GM23248 (cell line): ENCODE results near the gene HYDIN. TPM values are rescaled to one million over a fixed set of nuclear protein-coding genes. Genes with fewer than 3 reads are reported as not detected.

Experiments
- DNase-seq: peaks from one replicate; pipeline ENCODE4 v3.0.0-alpha.2; 2015
- H2AFZ ChIP-seq: fragments of 200-600 bp; sonication (generic); 2 replicates; pipeline ENCODE4 v1.6.1; 2016; ENCODE audit warnings: antibody characterized with exemption
- H3F3A ChIP-seq: fragments of 200-600 bp; sonication (generic); 2 replicates; pipeline ENCODE4 v1.6.1; 2016; ENCODE audit warnings: mild to moderate bottlenecking, antibody characterized with exemption, mixed run types; ENCODE audit not compliant: insufficient read depth
- H3K27ac ChIP-seq: fragments of 200-600 bp; sonication (generic); 2 replicates; pipeline ENCODE4 v1.5.1; 2016; ENCODE audit warnings: mild to moderate bottlenecking
- H3K27me3 ChIP-seq: fragments of 200-600 bp; sonication (generic); replicated peaks from 2 replicates; pipeline ENCODE4 v1.6.1; 2016; ENCODE audit warnings: mild to moderate bottlenecking; ENCODE audit not compliant: insufficient read depth
- H3K36me3 ChIP-seq: fragments of 200-600 bp; sonication (generic); 2 replicates; pipeline ENCODE4 v1.6.1; 2016; ENCODE audit warnings: low read depth, mild to moderate bottlenecking
- H3K4me1 ChIP-seq: fragments of 200-600 bp; sonication (generic); 2 replicates; pipeline ENCODE4 v1.6.1; 2016; ENCODE audit warnings: mild to moderate bottlenecking; ENCODE audit not compliant: insufficient read depth
- H3K4me2 ChIP-seq: fragments of 200-600 bp; sonication (generic); one replicate; pipeline ENCODE4 v1.6.1; 2016; ENCODE audit warnings: mild to moderate bottlenecking; ENCODE audit not compliant: unreplicated experiment
- H3K4me3 ChIP-seq: fragments of 200-600 bp; sonication (generic); 2 replicates; pipeline ENCODE4 v1.5.1; 2016; ENCODE audit warnings: mild to moderate bottlenecking
- H3K79me2 ChIP-seq: fragments of 200-600 bp; sonication (generic); 2 replicates; pipeline ENCODE4 v1.6.1; 2016; ENCODE audit warnings: mild to moderate bottlenecking; ENCODE audit not compliant: insufficient read depth
- H3K9ac ChIP-seq: fragments of 200-600 bp; sonication (generic); 2 replicates; pipeline ENCODE4 v1.6.1; 2016; ENCODE audit warnings: mild to moderate bottlenecking
- H3K9me2 ChIP-seq: fragments of 200-600 bp; sonication (generic); 2 replicates; pipeline ENCODE4 v1.6.1; 2016; ENCODE audit warnings: mixed run types, mild to moderate bottlenecking, moderate library complexity; ENCODE audit not compliant: insufficient read depth
- H3K9me3 ChIP-seq: fragments of 200-600 bp; sonication (generic); one replicate; pipeline ENCODE4 v1.6.1; 2017; ENCODE audit warnings: low read depth
- H4K20me1 ChIP-seq: fragments of 200-600 bp; sonication (generic); 2 replicates; pipeline ENCODE4 v1.6.0; 2016; ENCODE audit not compliant: insufficient read depth
- EZH2 ChIP-seq: fragments of 200-600 bp; sonication (generic); IDR thresholded peaks from 2 replicates; pipeline ENCODE4 v1.6.1; 2018; ENCODE audit warnings: antibody characterized with exemption, mild to moderate bottlenecking; ENCODE audit not compliant: insufficient read depth, poor library complexity, severe bottlenecking
- EZH2phosphoT487 ChIP-seq: fragments of 200-600 bp; sonication (generic); IDR thresholded peaks from 2 replicates; pipeline ENCODE4 v1.6.1; 2018; ENCODE audit warnings: antibody characterized with exemption, moderate library complexity, mild to moderate bottlenecking, low read depth; ENCODE audit not compliant: insufficient read depth
- WGBS, 2 experiments: methylation state at CpG; one replicate each; pipeline ENCODE4 v1.1.6; 2015 to 2017; ENCODE audit warnings: low lambda C conversion rate in 2 of 2, low coverage in 1 of 2; ENCODE audit errors: missing lambda C conversion rate in 2 of 2; 5-methylcytosine and 5-hydroxymethylcytosine counted together
- in situ Hi-C: fragments of 300-500 bp; cut with MboI; formaldehyde crosslinking; loops from 2 replicates; pipeline ENCODE4 v1.15.0; 2020
- polyA plus RNA-seq: library from polyadenylated mRNA; unstranded; fragments of >200 nt; fragmentation: Nextera tagmentation; extraction: Ambion mirVana; gene quantifications from 2 replicates; pipeline ENCODE4 v1.2.1, GENCODE V29; 2016
- total RNA-seq: library from RNA; depleted of rRNA; stranded (reverse); fragments of >200 nt; shearing (Covaris generic); gene quantifications from 2 replicates; pipeline ENCODE4 v1.2.3, GENCODE V29; 2014

HYDIN gene
- total and polyA plus RNA-seq, 2 experiments from 2014 or later, result 0.50 to 0.54 TPM

- H3K4me1 ChIP-seq, result no peaks in the 10 kb centered on the region
- no peaks in the 10 kb centered on the region for H3K36me3 ChIP-seq
- H3K27ac ChIP-seq, result no peak overlapping the region
- DNase-seq, result no peak
- H3K9me3 ChIP-seq, result no peaks in the 10 kb centered on the region
- H3K9me2 ChIP-seq, result no peaks in the 10 kb centered on the region
- no peak overlapping the region for H3K4me3 ChIP-seq
- H3K9ac ChIP-seq, result no peak overlapping the region
- H3K4me2 ChIP-seq, result no peak overlapping the region
- TF ChIP-seq EZH2phosphoT487, result no peak
- TF ChIP-seq EZH2, result no peak
- H4K20me1 ChIP-seq, result no peaks in the 10 kb centered on the region
- H3K79me2 ChIP-seq, result no peaks in the 10 kb centered on the region
- 29 to 35% methylated on average over 1 of the region's 1 CpG for WGBS, 2 experiments
- no peaks in the 10 kb centered on the region for H3K27me3 ChIP-seq
- H3F3A ChIP-seq, result no peaks in the 10 kb centered on the region
- in situ Hi-C loops, result no loop called here
- no peak overlapping the region for H2AFZ ChIP-seq
Observed at GRCh38 chr16:71257768-71258167, 27.2 kb upstream of the HYDIN start.

GRCh38 chr16:71255721-71256120 lies 25.2 kb upstream of the HYDIN start:
- Histone ChIP-seq H3K9me2 (no peaks in the 10 kb centered on the region), H3K4me2 (no peak overlapping the region), H4K20me1 (no peaks in the 10 kb centered on the region), H3K27me3 (no peaks in the 10 kb centered on the region), H2AFZ (no peak overlapping the region), H3K9me3 (no peaks in the 10 kb centered on the region), H3F3A (no peaks in the 10 kb centered on the region), H3K79me2 (no peaks in the 10 kb centered on the region), H3K9ac (no peak overlapping the region), H3K36me3 (no peaks in the 10 kb centered on the region), H3K27ac (no peak overlapping the region), H3K4me1 (no peaks in the 10 kb centered on the region), H3K4me3 (no peak overlapping the region)
- in situ Hi-C loops, result no loop called here
- no peak for TF ChIP-seq EZH2
- TF ChIP-seq EZH2phosphoT487, result no peak
- DNase-seq, result no peak
- 21 to 25% methylated on average over 6 of the region's 6 CpGs for WGBS, 2 experiments

- in situ Hi-C loops, result no loop called here
- DNase-seq, result no peak
- Histone ChIP-seq H3K27ac (no peak overlapping the region), H2AFZ (no peak overlapping the region), H4K20me1 (no peaks in the 10 kb centered on the region), H3F3A (no peaks in the 10 kb centered on the region), H3K36me3 (no peaks in the 10 kb centered on the region), H3K4me1 (no peaks in the 10 kb centered on the region), H3K4me3 (no peak overlapping the region), H3K9me3 (no peaks in the 10 kb centered on the region), H3K9me2 (no peaks in the 10 kb centered on the region), H3K79me2 (no peaks in the 10 kb centered on the region), H3K4me2 (no peak overlapping the region), H3K9ac (no peak overlapping the region), H3K27me3 (no peaks in the 10 kb centered on the region)
- WGBS, 2 experiments, result 49 to 54% methylated on average over 4 of the region's 4 CpGs
- TF ChIP-seq EZH2phosphoT487 (no peak), EZH2 (no peak)
Observed at GRCh38 chr16:71254832-71255525, 24.5 kb upstream of the HYDIN start.

GRCh38 chr16:71250461-71251235 lies 20.1 kb upstream of the HYDIN start:
- Histone ChIP-seq H2AFZ (no peak overlapping the region), H3F3A (no peaks in the 10 kb centered on the region), H3K9ac (no peak overlapping the region), H3K9me2 (no peaks in the 10 kb centered on the region), H3K27ac (no peak overlapping the region), H3K36me3 (no peaks in the 10 kb centered on the region), H3K79me2 (no peaks in the 10 kb centered on the region), H3K9me3 (no peaks in the 10 kb centered on the region), H3K27me3 (no peaks in the 10 kb centered on the region), H4K20me1 (no peaks in the 10 kb centered on the region), H3K4me1 (no peaks in the 10 kb centered on the region), H3K4me2 (no peak overlapping the region), H3K4me3 (no peak overlapping the region)
- in situ Hi-C loops, result no loop called here
- no peak for TF ChIP-seq EZH2phosphoT487
- TF ChIP-seq EZH2, result no peak
- peak; percentile 10 for DNase-seq
- WGBS, 2 experiments, result 48 to 54% methylated on average over 5 of the region's 5 CpGs
